Thyroid gland (tissue), 4 donors: ENCODE measurements around the gene CDK5R1.

ENCODE experiments used
- POLR2A ChIP-seq, 2 donors: fragments of 450-650 bp; IDR thresholded peaks; one replicate each; pipeline ENCODE4 v1.6.1; 2017; ENCODE audit warnings: antibody characterized with exemption in 2 of 2, mild to moderate bottlenecking in 2 of 2, moderate library complexity in 1 of 2
- TF ChIP-seq, protein P1 (sequence below), 6 experiments: fragments of 200-600 bp in 3 of 6; fragments of 450-650 bp in 3 of 6; sonication (generic) in 3 of 6; IDR thresholded peaks; one replicate each; pipeline ENCODE4 v1.5.1; 2016 to 2019; ENCODE audit warnings: antibody characterized with exemption in 6 of 6, mild to moderate bottlenecking in 2 of 6, inconsistent platforms in 1 of 6, moderate library complexity in 1 of 6

DNA sequence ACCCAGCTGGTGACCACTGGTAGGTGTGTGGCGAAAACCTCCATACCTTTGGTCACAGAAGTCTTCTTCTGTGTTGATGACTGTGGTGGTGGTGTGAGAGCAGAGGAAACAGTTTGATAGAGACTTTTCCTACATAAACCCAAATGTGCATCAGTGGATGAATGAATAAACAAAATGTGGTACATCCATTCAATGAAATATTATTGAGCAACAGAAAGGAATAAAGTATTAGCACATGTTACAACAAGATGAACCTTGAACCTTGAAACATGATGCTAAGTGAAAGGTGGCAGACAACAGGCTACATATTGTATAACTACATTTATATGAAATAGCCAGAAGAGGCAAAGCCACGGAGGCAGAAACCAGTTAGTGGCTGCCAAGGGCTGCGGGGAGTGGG lies 15.2 kb downstream of the CDK5R1 start:
- TF ChIP-seq, protein P1, sequence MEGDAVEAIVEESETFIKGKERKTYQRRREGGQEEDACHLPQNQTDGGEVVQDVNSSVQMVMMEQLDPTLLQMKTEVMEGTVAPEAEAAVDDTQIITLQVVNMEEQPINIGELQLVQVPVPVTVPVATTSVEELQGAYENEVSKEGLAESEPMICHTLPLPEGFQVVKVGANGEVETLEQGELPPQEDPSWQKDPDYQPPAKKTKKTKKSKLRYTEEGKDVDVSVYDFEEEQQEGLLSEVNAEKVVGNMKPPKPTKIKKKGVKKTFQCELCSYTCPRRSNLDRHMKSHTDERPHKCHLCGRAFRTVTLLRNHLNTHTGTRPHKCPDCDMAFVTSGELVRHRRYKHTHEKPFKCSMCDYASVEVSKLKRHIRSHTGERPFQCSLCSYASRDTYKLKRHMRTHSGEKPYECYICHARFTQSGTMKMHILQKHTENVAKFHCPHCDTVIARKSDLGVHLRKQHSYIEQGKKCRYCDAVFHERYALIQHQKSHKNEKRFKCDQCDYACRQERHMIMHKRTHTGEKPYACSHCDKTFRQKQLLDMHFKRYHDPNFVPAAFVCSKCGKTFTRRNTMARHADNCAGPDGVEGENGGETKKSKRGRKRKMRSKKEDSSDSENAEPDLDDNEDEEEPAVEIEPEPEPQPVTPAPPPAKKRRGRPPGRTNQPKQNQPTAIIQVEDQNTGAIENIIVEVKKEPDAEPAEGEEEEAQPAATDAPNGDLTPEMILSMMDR (IDR thresholded peaks at IDR 0.05) = no peak
- no peak for TF ChIP-seq POLR2A (IDR thresholded peaks at IDR 0.05)
